HG03097 (cell line): Measurements from ENCODE around the gene SLC17A9.
A peak's percentile ranks its signal among the peaks of the same experiment; 100 is the strongest.
"Not testable (repeated sequence)": the region's sequence is repeated elsewhere in the genome, so short reads cannot be mapped to it uniquely, and the experiment has no call there.

Source experiments
- ATAC-seq: cut with Tn5 transposase; IDR thresholded peaks from one replicate; pipeline ENCODE4 v1.9.1; 2021; ENCODE audit not compliant: unreplicated experiment, low FRiP score

SLC17A9 gene

GRCh38 chr20:62953839-62954703 is 1.6 kb downstream of the SLC17A9 start:
- peak; percentile 58 for ATAC-seq

DNA sequence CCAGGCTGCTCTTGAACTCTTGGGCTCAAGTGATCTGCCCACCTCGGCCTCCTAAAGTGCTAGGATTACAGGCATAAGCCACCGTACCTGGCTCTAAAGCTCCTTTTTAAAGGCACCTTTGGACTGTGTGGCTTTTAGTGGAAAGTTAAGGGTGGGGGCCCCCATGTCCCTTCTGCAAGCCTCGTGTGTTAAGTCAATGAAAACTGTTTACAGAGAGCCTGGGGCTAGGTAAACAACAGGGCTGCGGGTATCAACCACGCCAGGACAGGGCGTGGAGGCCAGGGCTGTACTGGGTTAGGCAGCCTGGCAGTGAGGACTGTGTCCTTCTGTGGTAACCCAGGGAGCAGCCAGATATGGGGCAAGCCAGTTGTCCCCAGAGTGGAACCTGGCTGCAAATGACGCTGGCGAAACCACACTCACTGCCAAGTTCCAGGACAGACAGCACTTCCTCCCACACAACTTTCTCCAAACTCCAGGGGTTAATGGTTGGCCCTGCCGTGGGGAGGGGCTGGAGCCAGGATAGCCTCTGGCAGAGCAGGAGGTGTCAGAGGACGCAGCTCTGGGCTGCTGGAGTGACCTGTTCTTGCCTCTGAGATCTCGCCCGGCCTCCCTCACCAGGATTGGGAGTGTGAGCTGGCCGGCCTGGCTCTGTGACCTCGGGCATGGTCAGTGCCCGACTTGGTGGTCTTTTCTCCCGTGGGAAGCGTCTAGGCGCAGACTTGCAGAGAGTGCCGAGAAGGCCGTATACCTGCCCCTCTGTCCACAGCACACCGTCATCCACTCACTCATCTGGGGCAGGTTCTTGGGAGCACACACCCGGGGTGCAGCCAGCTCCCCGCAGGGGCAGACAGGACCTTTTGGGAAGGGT is 3.2 kb downstream of the SLC17A9 start:
- ATAC-seq = no peak

DNA sequence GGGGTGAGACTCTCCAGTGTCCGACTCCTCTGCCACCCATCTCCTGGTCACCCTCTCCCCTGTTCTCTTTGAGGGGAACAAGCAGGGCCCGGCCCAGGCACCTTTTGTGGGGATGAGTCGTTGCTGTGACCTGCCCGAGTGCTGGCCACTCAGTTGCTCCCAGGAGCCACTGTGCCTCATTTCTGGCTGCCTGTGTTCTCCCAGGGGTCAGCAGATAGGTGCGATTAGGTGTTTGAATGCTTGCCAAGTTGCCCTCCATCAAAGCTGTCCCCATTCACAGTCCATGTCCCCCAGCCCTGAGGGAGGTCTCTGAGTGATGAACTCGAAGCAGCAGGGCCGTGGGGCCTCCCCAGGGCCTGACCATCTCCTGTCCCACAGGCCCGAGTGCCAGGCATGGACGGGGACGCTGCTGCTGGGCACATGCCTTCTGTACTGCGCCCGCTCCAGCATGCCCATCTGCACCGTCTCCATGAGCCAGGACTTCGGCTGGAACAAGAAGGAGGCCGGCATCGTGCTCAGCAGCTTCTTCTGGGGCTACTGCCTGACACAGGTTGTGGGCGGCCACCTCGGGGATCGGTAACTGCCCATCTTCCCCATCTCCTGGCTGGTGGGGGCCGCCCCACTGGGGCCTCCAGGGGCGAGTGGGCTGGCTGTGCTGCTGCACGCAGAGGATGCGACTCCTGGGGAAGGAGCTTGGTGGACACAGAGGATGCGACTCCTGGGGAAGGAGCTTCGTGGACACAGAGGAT is 4.1 kb downstream of the SLC17A9 start:
- ATAC-seq = no peak

GRCh38 chr20:62957136-62958117 is 4.9 kb downstream of the SLC17A9 start:
- no peak for ATAC-seq

GRCh38 chr20:62958388-62959100 is 6.0 kb downstream of the SLC17A9 start:
- no peak for ATAC-seq

DNA sequence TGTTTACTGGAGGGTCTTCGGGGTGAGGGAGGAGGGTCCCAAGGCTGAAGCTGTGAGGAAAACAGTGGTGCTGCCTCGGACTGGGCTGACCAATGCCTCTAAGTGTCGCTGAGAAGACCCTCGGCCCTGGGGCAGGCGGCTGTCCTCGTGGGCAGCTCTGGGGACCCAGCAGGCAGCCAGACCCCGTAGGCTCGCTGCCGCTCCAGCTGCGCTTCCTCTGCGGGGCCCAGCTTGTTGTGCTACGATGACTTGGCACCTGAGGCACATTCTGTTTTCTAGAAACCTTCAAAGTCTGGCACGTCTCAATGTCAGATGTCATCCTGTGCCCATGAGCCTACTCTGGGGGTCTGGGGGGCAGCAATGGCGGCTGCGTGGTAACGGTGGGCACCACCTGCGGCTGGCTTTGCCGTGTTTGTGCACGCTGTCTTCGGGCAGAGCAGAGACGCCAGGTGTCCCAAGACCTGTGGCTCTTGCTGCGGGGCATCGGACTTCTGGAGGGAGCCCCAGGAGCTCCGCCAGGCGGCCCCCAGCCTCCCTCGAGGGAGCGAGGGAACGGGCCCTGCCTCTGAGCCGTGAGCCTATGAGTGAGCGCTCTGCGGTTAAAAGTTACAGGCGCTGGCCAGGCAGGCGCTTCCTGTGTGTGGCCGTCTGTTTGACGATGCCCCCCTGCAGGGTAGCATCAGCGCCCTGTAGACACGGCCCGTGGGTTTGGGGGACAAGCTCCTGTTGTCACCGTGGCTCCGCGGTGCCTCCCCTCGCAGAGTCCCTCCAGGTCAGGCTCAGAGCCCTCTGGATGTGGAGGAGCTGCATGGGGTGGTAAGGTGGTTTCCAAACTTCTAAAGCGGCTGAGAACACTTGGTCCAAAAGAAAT is 6.8 kb downstream of the SLC17A9 start:
- no peak for ATAC-seq

DNA sequence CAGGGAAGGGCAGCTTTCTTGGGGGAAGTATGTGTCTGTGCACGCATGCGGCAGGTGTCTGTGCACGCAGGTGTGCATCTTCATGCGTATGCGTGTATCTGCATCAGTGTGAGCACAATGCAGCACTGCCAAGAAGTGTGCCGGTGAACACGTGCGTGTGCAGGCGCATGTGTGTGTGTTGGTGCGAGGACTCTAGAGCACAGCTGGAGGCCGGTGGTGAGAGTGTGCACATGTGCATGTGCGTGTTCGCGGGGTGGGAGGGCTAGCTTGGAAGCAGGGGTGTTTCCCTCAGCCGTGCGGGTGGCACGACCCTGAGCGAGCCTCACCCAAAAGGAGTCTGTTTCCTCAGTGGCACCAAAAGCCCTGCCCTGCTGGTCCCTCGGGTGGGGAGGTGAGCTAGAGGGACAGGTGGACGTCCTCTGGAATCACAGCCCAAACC is 7.5 kb downstream of the SLC17A9 start:
- ATAC-seq = no peak

DNA sequence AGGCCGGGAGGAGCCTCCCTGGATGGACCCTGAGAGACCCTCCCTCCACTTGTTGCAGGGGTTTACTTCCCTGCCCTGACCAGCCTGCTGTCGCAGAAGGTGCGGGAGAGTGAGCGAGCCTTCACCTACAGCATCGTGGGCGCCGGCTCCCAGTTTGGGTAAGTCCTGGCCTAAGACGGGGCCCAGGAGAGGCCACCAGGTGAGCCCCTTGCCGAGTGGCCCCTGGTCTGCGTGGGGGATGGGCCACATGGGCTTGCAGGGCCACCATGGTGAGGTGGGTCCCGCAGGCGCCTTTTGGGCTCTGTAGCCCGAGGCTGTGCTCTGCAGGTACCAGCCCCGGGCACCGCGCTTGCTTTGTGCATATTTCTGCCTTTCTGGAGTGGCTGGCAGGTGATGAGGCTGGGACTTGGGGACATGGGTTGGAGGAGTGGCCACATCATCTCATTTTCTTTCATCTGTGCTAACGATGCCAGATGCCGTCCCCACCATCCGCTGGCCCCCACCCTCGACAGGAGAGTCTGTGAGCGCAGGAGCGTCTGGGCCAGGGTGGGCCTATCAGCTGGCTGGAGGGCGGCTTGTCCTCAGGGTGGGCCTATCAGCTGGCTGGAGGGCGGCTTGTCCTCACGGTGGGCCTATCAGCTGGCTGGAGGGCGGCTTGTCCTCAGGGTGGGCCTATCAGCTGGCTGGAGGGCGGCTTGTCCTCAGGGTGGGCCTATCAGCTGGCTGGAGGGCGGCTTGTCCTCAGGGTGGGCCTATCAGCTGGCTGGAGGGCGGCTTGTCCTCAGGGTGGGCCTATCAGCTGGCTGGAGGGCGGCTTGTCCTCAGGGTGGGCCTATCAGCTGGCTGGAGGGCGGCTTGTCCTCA is 8.2 kb downstream of the SLC17A9 start:
- not testable (repeated sequence) for ATAC-seq

GRCh38 chr20:62961310-62961783 is 8.8 kb downstream of the SLC17A9 start:
- ATAC-seq = no peak

DNA sequence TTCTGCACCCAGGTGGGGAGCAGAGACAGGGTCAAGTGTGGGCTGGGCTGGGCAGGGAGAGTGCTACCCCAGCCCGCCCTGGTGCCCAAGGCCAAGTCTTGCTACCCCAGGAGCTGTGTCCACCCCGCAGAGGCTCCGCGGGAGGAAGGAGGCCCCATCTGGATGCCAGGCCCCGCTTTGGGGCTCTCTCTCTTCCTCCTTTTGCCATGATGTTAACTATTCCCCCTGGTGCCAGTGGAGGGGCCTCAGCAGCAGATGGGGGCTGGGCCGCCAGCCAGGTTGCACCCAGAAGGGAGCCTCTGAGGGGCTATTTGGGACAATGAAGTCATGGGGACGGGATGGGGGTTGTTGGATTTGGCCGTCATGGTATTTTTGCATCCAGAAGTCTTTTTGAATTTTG is 9.3 kb downstream of the SLC17A9 start:
- ATAC-seq = no peak

DNA sequence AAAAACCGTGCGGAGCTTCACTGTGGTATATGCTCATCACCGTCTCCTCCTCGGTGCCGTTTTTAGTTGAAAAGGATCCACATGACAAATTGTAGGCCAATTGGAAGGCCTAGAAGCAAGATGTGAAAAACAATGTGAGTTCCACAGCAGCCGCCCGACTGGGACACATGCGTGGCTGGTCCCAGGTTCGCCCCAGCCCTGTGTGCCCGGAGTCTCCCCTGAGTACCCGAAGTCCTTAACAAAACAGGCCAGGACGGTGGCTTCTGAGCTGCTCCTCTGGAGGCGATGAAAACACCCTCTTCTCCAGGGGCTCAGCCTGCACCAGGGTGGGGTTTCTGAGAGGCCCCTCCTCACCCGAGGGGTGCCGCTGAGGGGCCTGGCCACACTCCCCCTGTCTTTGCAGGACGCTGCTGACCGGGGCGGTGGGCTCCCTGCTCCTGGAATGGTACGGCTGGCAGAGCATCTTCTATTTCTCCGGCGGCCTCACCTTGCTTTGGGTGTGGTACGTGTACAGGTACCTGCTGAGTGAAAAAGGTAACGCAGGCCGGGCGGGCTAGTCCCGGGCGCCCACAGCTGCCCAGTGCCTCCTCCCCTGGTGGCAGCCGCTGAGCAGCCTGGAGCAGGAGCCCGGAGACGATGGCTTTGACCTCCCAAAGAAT is 9.8 kb downstream of the SLC17A9 start:
- ATAC-seq = no peak

GRCh38 chr20:62962891-62963613 is 10.5 kb downstream of the SLC17A9 start:
- ATAC-seq = no peak

GRCh38 chr20:62963614-62964397 is 11.3 kb downstream of the SLC17A9 start:
- ATAC-seq = no peak

- ATAC-seq = no peak
These were observed 12.2 kb downstream of the SLC17A9 start for GRCh38 chr20:62964700-62965099.

DNA sequence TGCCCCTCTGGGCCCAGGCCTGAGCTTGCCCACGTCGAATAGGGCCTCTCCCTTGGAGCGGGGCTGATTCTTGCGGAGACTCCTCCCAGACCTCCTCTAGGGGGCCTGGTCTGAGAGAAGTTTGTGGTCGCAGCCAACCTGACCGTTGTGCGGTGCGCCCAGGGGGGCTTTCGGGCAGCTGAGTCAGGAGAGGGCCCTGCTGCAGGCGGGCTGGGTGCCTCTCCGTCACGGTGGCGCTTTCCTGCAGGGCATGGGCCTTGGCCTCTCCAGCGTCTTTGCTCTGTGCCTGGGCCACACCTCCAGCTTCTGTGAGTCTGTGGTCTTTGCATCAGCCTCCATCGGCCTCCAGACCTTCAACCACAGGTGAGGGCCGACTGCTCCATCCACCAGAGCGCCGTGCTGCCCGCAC is 12.9 kb downstream of the SLC17A9 start:
- ATAC-seq = no peak
